DMS114 treated with DMSO at 0.1 percent for 48 hours (cell line): ENCODE results near the gene ANTXR2.

ENCODE experiments used
- DNase-seq: peaks from one replicate; lab custom pipeline; 2025; ENCODE audit not compliant: unreplicated experiment; lab: John Stamatoyannopoulos, UW

The ANTXR2 gene

GRCh38 chr4:80092847-80093246, 19.8 kb upstream of the ANTXR2 start:
- no peak for DNase-seq

- DNase-seq = no peak
Measured at GRCh38 chr4:80092088-80092487, 19.1 kb upstream of the ANTXR2 start.

GRCh38 chr4:80091688-80092087, 18.7 kb upstream of the ANTXR2 start:
- DNase-seq = no peak

GRCh38 chr4:80091184-80091583, 18.2 kb upstream of the ANTXR2 start:
- DNase-seq = no peak

GRCh38 chr4:80090090-80090489, 17.1 kb upstream of the ANTXR2 start:
- DNase-seq = no peak

GRCh38 chr4:80088471-80088870, 15.4 kb upstream of the ANTXR2 start:
- DNase-seq = no peak

- DNase-seq = no peak
Measured at GRCh38 chr4:80086296-80086695, 13.3 kb upstream of the ANTXR2 start.

- DNase-seq = no peak
Measured at GRCh38 chr4:80085081-80085480, 12.1 kb upstream of the ANTXR2 start.

- no peak for DNase-seq
Measured at GRCh38 chr4:80082693-80083092, 9.7 kb upstream of the ANTXR2 start.

GRCh38 chr4:80081566-80081965, 8.5 kb upstream of the ANTXR2 start:
- no peak for DNase-seq

GRCh38 chr4:80079255-80079923, 6.4 kb upstream of the ANTXR2 start:
- no peak for DNase-seq

- no peak for DNase-seq
Measured at GRCh38 chr4:80078346-80079092, 5.5 kb upstream of the ANTXR2 start.

- no peak for DNase-seq
Measured at GRCh38 chr4:80077639-80078038, 4.6 kb upstream of the ANTXR2 start.

GRCh38 chr4:80076681-80077080, 3.7 kb upstream of the ANTXR2 start:
- DNase-seq = no peak

GRCh38 chr4:80075995-80076675, 3.1 kb upstream of the ANTXR2 start:
- no peak for DNase-seq

- no peak for DNase-seq
Measured at GRCh38 chr4:80074651-80075050, 1.6 kb upstream of the ANTXR2 start.

GRCh38 chr4:80074069-80074468, 1.0 kb upstream of the ANTXR2 start:
- DNase-seq = no peak

GRCh38 chr4:80073473-80074008, 512 bp upstream of the ANTXR2 start:
- DNase-seq = no peak

GRCh38 chr4:80072228-80072743, 743 bp downstream of the ANTXR2 start:
- DNase-seq = no peak

- no peak for DNase-seq
Measured at GRCh38 chr4:80071604-80072227, 1.3 kb downstream of the ANTXR2 start.
